G401.6 (cell line): ENCODE results near the gene SRGAP1.

Experiments
- FAIRE-seq: peaks from 2 replicates; lab custom pipeline; 2012; peaks lifted over from hg19 to GRCh38; lab: Jason Lieb, UNC

Gene SRGAP1

DNA sequence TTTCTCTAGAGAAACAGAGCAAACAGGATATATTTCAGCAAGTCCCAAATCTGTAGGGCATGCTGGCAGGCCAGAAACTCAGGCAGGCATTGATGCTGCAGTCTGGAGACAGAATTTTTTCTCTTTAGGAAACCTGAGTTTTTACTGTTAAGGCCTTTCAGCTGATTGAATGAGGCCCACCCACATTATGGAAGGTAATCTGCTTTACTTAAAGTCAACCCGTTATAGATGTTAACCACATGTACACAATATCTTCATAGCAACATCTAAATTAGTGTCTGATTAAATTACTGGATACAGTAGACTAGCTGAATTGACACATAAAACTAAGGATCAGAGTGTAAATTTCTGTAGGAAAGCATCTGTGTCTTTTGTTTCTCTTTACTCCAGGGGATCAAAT is 65.2 kb downstream of the SRGAP1 start:
- no peak for FAIRE-seq

DNA sequence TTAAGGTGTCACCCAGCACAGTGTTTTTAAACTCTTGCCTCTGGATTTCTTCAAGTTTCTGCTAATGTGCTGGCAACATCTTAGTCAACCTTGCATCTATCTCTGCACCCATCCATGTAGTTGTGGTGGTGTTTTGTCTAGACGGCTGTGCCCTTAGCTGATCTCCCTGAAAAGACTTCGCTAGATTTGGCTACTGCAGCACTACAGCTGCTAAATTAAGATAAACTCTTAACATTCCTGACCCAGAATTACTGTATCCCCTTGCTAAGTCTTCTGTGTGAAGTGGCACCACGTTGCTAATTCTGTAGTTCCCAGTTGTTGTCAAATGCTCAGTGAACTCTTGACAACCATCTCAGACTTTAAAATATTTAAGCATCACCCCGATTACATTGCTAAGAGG is 66.8 kb downstream of the SRGAP1 start:
- no peak for FAIRE-seq

DNA sequence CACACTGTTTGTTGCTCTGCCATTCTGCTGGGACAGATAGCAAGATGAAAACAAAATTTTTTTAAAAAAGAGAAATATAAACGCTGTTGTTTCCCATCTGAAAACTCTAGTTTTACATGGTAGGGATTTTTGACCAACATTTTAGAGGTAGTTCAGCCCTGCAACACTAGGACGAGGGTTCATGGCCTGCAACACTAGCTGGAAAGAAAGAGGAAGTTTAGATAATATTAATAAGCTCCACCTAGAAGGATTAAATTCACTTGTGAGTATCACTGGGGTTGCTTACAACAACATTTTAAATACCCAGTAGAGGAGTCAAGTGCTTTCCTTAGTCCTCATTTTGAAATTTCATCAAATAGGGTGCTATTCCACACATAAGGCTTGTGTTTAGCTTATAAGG is 68.2 kb downstream of the SRGAP1 start:
- no peak for FAIRE-seq

DNA sequence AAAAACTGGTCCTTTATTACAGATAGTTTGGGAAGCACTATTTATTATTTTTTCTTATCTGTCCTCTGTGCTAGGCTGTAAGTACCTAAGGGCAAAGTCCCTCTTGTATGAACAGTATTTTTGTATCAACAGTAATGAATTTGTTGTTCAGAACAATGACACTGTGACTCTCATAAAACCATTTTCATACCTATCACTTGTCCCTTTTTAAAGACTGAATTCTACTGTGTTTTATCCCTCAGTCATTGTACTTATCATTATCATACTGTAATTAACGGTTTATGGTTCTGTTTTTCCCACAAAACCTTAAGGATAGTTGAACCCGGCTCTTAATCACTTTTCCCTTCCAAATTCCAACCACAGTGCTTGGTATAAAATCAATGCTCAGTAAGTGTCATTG is 69.4 kb downstream of the SRGAP1 start:
- no peak for FAIRE-seq

DNA sequence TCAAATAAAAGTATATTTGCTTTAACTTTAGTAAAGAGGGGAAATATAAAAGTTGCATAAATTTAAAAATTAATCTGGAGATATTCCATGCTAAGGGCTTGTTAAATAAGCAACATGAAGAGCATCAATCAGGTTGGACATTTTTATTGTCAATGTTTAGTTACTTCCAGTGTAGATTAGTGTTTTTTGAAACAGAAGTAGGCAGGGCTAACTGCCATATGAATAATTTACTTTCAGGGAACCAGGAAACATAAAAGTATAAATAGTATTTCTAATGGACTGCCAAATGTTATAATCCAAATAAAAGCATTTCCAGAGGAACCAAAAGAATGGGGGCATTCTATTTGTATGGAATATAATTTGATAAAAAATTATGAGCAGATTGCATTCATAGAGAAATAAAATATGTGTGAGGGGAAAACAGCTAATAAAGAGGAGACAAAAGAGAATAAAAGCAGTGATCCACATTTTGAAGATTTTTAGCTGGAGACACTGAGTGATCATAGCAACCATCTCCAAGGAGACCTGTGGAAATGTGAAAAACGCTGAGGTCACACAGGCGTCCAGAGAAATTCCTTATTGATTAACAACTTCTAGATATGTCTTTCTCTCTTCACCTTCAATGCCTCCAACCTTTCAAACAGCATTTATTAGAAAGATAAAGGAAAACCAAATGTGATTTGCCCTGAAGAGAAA is 70.8 kb downstream of the SRGAP1 start:
- FAIRE-seq, result no peak

DNA sequence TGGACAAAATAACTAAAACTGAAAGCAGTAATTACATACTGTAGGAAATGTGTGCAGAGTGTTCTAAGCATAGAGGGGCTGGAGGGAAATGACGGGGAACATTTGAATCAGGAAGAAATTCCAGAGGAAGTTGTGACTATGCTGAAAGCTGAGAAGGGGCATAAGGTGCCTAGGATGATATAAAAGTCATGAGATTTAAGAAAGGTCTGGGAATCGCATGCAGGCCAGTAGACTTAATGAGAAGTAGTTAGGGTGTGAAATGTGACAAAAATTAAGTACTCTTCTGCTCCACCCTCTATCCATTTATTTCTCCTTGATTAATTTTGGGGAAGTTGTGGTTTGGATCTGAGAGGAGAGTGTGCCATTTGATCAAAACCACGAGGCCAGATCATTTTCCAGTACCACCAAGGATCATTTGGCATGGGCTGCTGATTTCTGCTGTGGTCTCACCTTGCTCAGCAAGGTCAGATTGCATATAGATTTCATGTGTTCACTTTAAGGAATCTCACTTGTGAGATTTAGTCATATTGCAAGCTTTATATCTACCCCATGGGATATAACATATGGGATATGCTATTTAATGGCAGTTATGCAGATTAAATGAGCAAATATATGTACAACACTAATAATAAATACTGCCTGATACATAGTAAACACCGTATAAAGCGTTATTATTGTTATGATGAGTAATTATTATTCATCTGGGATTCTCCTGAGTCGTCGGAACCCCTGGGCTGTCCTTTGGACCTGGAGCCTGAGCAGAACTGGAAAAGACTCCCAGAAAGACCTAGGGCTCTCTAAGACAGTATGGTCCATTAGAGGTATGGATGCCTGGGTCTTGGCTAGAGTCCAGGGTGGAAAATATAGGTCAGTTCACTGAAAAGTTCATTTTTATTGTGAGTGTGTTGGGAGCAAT is 72.3 kb downstream of the SRGAP1 start:
- FAIRE-seq, result no peak

DNA sequence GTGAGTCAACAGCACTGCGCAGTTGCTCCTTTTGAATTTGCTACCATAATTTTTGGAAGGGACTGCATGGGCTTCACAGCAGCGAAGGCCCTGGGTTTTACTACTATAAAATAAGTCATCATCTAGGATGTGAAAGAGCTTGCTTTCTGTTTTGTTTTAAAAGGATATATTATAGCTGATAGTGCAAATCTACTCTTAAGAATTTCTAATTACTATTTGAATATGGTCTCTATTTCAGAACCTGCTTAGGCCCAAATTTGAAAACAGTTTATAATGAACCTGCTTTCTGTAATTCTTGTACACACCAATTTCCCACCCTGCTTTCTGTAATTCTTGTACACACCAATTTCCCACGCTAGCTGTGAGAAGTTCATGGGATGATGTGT is 73.0 kb downstream of the SRGAP1 start:
- FAIRE-seq, result no peak

DNA sequence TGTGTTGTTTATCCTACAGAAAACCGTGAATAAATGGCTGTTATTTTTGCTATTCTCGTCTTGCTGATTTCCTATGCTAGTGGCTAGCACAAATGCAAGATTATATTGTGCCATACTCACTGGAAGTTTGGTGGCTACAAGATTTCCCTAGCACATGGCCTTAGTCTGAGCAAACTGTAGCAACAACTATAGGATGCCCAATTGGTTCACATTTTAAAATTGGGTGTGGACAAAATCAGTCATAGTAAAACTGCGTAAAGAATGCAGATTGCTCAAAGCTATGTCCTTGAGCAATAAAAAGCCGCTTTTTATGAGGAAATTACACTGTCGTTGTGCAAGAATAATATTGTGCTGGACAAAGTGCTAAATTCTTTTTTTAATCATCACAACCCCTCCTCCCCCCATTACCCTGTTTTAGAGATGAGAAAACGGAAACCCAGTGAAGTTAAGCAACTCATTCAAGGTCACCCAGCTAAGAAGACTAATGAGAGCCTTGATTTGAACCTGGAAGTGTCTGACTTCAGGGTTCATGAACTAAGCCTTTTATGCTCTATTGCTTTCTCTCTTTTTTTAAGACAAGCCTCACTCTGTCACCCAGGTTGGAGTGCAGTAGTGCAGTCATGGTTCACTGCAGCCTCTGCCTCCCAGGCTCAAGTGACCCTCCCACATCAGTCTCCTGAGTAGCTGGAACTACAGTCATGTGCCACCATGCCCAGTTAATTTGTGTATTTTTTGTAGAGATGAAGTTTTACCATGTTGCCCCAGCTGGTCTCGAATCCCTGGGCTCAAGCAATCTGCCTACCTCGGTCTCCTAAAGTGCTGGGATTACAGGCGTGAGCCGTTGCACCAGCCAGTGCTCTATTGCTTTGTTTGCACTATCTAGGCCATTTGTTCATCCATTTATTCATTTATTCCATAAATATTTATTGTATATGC is 73.6 kb downstream of the SRGAP1 start:
- no peak for FAIRE-seq

DNA sequence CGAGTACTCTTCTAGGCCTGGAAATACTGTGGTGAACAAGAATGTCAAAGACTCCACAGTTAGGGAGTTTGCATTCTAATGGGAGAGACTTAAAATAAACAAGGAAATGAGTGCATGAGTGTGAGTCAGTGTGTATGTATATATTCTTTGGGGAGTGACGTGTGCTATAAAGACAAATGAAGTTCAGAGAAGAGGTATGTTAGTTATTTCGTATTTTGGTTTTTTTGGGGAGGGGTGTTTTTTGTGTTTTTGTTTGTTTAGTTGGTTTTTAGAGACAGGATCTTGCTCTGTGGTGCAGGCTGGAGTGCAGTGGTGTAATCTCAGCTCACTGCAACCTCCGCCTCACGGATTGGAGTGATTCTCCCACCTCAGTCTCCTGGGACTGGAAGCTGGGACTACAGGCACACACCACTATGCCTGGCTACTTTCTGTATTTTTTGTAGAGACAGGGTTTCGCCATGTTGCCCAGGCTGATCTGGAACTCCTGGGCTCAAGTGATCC is 74.3 kb downstream of the SRGAP1 start:
- FAIRE-seq, result no peak

DNA sequence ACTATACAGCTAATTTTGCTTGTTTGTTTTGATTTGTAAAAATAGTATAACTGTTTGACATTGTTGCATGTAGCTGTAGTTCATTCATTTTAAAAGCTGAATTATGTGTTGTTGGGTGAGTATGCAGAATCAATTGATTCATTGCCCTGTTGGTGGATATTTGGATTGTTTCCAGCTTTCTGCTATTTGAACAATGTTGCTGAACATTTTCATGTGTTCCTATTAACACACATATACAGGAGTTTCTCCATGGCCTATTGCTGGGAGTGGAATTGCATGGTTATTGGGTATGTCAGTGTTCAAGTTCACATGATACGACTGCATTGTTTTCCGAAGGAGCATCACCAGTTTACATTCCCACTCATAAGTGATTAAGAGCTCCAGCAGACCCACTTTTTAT is 75.3 kb downstream of the SRGAP1 start:
- FAIRE-seq, result no peak

DNA sequence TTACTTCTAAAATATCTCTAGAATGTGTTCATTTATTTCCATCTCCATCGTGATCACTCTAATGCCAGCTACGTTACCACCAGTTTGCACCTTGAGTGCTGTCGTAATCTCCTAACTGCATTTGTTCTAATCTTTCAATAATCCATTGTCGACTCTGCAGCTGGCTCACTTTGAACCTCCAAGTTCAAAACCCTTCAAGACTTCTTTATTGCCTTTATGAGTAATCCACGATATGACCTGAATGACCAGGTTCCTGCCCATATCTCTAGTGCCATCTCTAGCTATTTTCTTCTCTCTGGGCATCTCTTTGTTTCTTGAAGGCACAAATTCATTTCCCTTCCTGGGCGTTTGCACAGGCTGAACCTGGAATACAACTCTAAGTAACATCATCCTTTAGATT is 76.7 kb downstream of the SRGAP1 start:
- FAIRE-seq, result no peak

DNA sequence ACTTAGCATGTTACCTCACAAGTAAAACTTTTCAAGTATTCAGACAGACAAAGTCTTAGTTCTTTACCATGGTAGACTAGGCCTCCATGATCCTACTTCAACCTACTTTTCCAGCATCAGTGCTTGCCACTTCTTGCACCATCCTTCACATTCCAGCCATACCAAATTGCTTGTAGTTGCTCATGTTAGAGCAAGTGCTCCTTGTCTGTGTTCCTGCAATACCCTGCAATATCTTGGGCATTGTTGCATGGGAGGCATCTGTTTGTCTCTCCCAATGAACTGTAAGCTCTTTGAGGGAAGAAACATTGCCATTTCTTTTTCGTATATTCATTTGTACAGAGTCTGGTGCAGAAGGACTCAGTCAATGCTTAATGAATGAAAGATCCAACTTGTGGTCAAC is 78.0 kb downstream of the SRGAP1 start:
- FAIRE-seq, result no peak

DNA sequence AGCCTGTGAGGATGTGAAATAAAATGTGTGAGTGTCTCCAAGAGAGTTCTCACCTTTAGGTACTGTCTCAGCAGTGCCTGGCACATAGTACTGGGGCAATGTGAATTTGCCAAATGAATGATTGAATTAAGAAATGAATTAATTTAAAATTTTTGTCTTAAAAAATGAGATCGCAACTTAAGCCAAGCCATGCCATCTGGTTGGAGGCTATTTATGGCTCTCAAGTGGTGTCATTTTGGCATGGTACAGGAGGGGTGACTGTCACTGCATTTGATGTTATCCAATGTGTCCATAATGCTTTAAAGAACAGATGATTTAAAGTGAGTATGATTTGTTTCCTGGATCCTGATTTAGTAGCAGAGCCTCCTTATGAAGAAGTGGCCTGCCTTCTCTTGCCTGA is 80.3 kb downstream of the SRGAP1 start:
- no peak for FAIRE-seq

DNA sequence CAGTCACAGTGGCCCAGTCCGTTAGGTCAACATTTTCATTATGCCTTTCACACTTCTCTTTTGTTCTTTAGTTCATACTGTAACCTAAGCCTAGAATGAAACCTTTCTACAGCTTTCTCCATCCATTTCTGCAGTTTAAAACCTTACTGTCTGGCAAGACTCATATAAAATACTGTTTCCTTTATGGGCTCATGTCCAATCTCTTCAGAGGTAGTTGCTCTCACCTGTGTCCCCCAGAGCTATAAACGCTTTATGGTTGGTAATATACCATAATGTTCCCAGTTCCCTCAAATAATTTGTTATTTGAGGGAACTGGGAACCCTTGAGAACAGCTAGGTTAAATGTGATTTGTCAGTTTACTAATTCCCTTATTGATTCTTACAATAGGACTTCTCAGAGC is 83.0 kb downstream of the SRGAP1 start:
- no peak for FAIRE-seq

DNA sequence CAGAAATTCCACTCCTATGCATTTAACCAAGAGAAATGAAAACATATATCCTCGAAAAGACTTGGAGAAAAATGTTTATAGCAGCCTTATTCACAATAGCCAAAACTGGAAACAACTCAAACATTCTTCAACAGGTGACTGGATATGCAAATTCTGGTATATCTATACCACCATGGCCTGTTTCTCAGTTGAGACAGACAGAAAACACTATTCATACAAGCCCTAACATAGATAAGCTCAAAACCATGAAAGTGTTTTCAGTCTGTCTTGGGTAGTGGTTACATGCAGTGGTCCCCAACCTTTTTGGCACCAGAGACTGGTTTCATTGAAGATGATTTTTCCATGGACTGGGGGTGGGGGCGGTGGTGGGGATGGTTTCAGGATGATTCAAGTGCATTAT is 83.8 kb downstream of the SRGAP1 start:
- FAIRE-seq, result no peak

DNA sequence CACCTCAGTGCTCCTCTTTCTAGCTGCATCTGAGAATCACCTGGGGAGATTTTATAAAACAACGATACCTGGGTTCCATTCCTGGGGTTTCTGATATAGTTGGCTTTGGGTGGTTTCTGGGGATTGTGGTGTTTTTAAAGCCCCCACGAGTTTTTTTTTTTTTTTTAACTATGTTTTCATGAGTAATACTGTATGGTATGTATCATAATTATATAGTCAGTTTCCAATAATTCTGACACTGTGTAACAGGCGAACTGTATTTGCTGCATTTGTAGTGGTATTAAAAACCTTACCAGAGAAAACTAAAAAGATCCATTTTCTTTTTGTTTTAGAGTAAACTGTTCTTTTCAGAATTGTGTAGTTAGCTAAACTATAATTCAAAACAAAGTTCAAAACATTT is 84.9 kb downstream of the SRGAP1 start:
- FAIRE-seq, result no peak

DNA sequence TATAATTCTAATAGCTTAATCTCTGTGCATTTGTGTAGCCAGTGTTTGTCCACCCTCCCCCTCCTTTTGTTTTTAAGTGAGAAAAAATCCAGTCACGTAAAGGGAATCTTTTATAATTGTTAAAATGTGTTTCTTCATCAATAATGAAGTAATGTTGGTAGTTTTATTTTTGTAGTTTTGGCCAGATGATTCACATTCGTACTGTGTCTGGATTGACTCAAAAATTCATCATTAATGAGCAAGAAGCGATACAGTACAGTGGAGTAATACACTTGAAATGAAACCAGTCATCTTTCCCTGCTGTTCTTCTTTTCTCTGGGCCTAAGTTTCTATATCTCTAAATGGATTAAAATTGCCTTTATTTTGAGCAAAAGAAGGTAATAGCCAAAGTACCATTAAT is 86.5 kb downstream of the SRGAP1 start:
- FAIRE-seq, result no peak

DNA sequence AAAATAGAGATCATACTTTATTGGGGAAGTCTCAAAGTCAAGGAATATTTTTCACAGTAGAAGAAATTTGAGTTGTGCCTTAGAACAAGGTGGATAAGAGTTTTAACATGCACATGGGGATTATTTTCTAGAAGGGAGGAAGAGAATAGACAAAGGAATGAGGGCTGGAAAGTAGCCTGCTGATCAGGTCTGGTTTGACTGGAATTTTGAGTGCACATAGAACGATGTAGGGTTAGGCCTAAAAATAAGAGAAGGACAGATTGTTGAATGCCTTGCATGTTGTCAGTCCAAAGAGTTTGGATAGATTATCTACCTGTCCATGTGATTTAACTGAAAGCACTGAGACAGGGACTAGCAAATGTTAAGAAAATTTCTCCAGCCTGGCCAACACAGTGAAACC is 87.2 kb downstream of the SRGAP1 start:
- no peak for FAIRE-seq

DNA sequence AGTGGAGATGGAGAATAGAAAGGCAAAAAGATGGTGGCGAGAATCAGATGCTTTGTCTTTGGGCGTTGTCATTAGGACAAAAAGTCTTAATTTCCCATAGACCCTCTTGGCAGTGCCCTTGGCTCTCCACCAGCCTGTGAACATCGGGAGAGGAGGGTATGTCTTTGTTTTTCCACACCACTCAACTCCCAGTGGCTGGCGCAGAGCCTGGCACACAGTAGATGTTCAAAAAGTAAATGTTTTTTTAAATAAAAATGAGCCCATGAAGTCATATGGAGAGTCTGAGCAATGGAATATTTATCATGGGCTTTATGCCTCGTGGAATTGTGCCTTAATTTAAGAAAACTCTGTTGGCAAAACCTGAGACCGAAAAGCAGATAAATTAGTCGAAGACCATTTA is 90.4 kb downstream of the SRGAP1 start:
- FAIRE-seq, result no peak

DNA sequence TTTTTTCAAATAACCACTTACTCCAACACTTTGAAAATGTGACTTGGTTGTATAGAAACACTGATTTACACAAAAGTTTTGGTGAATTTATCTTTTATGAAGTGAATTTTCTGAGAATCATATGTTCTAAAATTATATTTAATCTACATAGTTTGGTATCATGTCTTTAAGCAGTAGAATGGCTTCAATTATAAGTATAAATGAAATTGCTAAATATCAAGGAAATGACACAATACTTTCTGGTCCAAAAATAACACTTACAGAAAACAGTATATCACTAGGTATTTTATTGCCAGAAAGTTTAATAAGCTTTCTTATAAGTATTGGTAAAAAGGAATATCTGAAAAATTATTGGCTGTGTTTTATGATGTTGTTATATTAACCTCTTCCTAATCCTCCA is 90.9 kb downstream of the SRGAP1 start:
- peak; percentile 8 for FAIRE-seq

DNA sequence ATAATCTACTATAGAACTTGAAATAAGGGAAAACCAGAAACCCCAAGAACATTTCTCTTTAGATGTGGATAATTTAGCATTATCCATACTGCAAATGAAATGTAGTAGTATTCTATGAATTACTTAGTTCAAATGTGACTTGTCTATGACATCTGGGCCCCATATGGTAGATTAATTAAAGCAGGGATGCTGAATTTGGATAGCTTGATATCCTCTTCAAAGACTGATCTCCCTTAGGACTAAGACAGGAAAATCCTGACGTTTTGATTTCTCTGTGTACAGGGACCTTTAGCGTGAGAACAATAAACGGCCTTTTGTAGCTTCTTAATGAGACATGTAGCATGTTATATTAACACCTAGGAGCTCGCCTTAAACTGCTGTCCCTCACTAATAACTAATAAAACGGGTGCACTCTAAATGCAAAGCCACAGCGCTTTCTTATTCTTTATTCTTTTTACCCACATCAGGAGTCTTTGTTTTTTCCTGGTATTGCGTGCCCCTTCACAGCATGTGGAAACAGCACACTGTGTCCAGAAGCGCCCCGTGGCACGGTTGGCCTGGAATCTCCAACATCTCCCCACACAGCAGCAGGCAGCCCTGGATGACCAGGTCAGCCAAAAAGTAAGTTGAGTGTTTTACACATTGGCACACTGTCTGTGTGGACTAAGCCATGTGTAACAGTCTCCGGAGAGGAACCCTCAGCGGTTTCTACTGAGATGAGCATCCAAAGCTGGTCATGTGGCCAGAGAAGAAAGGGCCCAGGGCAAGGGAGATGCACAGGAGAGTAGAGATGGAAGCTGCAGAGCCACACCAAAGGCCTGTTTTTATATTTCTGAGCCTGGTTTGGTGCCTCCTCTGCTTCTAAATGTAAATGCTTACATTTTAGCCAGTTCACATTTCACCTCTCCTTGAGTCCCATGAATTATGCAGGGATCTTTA is 93.1 kb downstream of the SRGAP1 start:
- no peak for FAIRE-seq
